Posterior vena cava (tissue), 2 donors: ENCODE data around the gene LGALS9. TPM values are rescaled to one million over a fixed set of nuclear protein-coding genes. Genes with fewer than 3 reads are reported as not detected.

Experiments
- DNase-seq: peaks from one replicate; pipeline ENCODE4 v3.0.0-alpha.2; 2020; ENCODE audit warnings: low spot score
- intact Hi-C, 2 donors: fragments of 100-400 bp; cut with DNase I; formaldehyde crosslinking; loops; one replicate each; pipeline versions ENCODE4 v1.14.1 to v1.14.2; 2022 to 2023
- total RNA-seq, 2 donors: library from RNA; stranded (reverse); fragmentation: NEBNext Ultra II Directional; extraction: Animal tissue kit (Norgen Biotek cat#: 25700); gene quantifications; one replicate each; pipeline ENCODE4 v1.2.1, GENCODE V29; 2021
- donor health status: DM: yes; HTN: yes; CAD: no.
- donor health status: DM: yes; HTN: yes; CAD: no.

Gene LGALS9
- total RNA-seq, 2 donors from 2014 or later, result 53.9 to 56.9 TPM

DNA sequence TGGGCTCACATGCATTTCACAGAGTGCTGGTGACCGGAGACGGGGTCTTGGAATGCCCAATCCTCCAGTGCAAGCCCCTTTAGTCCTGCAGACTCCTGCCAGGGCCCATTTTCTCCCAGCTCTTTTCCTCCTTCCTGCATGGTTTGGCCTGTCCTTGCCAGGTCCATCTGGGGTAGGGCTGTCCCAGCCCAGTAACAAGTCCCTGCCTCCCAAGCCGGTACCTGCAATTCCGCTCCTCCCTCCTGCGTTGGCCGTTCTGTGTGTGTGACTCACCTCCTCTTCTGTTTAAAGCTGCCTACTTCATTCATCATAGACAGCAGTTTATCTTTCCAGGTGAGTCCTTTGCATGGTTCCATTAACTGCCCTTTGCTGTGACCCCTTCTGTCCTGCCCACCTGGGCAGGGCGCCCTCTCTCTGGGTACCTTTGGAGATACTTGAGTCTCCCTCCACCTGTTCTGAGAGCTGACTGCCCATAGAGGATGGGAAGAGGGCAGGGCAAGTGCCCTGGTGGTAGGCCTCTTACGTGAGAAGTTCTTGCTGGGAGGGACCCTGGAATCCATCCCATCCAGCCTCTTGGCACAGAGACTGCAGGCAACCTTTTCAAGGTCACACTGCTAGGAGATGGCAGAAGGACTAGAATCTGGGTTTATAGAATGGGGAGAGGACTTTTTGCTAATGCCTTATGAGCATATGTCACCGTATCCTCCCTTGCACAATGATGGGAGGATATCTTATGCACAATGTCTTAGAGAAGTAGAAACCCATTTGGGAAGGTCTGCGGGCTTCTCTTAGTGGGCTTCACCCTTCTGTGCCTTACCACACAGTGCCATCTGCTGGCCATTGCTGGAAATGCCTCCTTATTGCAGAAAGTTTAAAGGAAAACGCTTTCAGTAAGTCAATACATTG is 29.7 kb upstream of the LGALS9 start:
- DNase-seq, result peak; percentile 88
- intact Hi-C loops, result loop anchor here (5.0 kb wide), 4 partner anchors 51 to 364 kb away; no protein-coding TSS in a partner anchor

DNA sequence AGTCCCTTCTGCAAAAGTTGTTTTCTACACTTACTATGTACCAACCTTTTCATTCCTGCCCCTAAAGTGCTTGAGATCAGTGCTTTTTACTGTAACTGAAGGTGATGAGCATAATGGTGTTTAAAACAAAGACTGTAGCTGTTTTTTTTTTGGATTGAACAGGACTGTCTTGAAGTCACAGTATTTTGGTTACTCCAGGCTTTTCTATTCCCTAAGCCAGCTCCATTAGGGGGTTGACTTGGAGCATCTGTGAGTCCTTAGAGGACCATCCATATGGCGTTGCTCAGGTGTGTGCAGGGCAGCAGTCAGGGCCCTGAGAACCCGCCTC is 29.0 kb upstream of the LGALS9 start:
- intact Hi-C loops, result loop anchor here (5.0 kb wide), 4 partner anchors 50 to 365 kb away; no protein-coding TSS in a partner anchor
- DNase-seq, result no peak

DNA sequence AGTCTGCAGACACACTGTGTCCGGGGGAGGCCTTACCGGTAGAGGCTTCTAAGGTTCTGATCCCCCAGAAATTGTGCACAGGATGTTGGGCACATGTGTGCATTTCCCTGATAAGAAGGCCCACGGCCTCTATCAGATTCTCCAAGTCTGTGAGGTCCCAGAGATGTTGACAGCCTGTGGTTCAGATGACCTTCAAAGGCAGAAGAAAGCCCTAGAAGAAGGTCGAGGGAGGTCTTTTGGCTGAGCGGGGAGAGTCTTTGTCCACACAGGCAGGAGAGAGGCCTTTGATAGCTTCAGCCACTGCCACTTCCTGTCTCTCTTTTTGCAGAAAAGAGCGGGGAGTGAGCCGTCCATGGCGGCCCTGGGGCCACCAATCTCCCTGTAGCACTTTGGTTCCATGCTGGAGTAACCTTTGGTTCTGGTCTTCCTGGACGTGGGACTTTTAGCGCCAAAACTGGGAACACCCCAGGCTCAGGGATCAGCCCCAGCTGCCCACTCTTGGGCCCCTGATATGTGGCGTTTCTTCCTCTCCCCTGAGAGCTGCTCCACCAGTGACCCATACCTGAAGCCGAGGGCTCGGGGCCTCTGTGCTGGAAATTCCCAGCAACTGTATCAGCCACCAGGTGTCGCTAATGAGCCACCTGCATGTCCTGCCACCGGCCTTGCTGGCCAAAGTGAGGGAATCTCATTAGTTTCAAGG is 28.1 kb upstream of the LGALS9 start:
- intact Hi-C loops, result loop anchor here (1.0 to 5.0 kb wide), 5 partner anchors 44 to 366 kb away; no protein-coding TSS in a partner anchor
- peak; percentile 93 for DNase-seq

DNA sequence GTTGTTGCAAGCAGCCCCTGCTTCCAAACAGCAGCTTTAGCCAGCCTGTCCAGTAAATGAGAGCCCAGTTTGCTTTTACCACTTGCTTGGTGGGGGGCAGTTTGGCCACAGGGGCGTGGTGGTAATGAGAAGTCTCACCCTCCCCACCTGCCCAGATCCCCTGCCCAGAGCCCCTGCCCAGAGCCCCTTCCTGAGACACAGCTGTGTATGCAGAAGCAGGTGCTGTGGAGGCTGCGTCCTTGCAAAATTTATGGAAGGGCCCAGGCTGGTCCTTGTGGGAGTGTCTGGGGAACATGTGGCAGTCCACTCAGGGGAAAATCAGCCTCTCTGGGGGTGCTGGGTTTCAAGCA is 27.6 kb upstream of the LGALS9 start:
- intact Hi-C loops, result loop anchor here (1.0 to 5.0 kb wide), 5 partner anchors 44 to 366 kb away; no protein-coding TSS in a partner anchor
- DNase-seq, result no peak

DNA sequence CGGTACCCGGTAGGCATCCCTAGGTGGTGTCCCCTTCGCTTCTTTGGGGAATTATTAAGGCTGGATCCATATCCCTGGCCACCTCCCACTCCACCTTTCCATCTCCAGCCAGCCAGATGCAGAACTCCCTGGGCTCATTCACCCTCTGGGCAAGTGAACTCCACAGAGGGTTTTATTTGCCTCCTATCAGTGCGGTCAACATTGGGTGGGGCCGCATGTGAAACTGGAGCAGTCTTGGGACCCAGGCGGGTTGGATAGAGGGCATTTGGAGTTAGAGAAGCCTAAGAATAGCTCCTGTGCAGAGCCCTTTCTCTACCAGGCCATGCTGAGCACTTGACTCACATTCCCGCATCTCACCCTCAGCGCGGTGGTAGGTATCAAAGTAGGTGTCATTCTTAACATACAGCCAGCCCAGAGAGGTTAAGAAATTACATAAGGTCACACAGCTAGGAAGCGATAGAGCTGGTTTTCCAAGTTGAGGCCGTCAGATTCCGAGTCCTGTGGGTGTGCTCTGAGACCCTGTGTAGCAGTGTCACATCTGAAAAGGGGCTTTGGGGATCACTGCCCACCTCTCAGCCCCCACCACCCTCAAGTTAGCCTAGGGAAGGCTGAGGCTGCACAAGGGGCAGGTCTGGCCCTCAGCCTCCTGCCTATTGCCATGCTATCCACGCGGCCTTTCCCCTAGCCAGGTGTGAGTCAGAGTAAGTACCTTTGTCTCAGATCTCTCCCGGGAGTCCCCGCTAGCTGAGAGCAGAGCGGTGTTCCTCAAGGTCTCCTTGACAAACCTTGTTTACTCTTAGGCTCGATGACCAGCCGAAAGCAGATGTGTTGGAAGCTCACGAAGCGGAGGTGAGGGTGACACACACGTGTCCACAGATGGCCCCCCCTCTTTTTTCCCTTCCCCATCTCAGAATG is 26.9 kb upstream of the LGALS9 start:
- DNase-seq, result no peak
- intact Hi-C loops, result loop anchor here (1.0 to 5.0 kb wide), 5 partner anchors 43 to 367 kb away; no protein-coding TSS in a partner anchor

DNA sequence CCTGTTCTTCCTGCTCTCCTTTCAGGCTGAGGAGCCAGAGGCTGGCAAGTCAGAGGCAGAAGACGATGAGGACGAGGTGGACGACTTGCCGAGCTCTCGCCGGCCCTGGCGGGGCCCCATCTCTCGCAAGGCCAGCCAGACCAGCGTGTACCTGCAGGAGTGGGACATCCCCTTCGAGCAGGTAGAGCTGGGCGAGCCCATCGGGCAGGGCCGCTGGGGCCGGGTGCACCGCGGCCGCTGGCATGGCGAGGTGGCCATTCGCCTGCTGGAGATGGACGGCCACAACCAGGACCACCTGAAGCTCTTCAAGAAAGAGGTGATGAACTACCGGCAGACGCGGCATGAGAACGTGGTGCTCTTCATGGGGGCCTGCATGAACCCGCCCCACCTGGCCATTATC is 25.6 kb upstream of the LGALS9 start:
- intact Hi-C loops, result no loop called here
- no peak for DNase-seq

DNA sequence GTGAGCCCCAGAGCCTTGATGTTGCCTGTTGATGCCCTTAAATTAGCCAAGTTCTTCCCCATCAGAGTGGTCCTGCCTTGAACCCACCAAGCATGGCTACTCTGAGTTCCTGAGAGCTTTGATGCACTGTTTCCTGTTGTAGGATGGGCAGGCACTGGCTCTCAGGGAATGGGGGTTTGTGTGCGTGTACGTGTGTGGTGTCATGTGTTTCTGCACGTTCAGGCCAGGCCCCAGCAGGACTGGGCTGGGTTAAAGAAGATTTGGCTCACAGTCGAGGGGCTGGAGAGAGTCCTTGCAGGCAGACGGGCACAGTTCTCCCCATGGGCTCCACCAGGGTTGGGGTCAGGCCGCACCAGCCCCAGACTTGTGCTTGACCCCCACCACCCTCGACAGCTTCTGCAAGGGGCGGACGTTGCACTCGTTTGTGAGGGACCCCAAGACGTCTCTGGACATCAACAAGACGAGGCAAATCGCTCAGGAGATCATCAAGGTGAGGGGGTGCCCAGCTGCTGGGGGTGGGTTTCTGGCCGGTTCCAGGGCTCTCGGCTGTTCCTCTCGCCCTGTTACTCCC is 23.4 kb upstream of the LGALS9 start:
- no peak for DNase-seq
- intact Hi-C loops, result no loop called here

DNA sequence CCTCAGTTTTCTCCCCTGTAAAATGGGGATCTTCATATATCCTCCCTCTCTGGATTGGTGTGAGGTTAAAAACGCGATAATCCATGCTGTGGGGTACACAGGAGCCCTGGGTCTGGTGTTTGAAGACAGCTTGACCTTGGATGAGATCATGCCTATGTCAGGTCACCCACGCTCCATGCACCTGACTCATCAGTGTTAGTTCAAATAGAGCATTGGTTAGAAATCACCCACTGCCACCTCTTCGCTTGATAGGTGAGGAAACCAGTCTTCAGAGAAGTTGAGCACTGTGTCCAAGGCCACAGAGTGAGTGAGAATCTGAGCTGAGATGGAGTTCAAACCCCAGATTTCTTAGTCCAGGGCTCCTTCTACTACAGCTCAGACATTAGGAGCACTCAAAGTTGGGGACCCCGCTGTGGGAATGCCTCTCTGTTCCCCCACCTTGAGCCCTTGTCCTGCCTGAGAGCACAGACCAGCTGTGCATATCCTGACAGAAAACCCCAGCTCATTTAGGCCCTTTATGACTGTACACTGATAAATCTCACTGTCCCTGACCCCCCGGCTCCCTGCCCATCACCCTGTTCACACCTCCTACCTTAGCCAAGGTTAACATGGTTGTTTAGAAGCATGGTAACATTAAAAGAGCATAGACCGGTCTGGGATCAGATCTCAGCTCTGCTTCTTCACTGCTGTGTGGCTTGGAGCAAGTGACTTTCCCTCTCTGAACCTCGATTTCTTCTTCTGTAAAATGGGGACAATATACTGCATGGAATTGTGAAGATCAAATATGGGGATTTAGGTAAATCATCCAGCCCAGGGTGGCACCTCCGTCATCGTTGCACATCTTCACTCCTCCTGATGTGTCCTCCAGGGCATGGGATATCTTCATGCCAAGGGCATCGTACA is 22.4 kb upstream of the LGALS9 start:
- intact Hi-C loops, result no loop called here
- no peak for DNase-seq

DNA sequence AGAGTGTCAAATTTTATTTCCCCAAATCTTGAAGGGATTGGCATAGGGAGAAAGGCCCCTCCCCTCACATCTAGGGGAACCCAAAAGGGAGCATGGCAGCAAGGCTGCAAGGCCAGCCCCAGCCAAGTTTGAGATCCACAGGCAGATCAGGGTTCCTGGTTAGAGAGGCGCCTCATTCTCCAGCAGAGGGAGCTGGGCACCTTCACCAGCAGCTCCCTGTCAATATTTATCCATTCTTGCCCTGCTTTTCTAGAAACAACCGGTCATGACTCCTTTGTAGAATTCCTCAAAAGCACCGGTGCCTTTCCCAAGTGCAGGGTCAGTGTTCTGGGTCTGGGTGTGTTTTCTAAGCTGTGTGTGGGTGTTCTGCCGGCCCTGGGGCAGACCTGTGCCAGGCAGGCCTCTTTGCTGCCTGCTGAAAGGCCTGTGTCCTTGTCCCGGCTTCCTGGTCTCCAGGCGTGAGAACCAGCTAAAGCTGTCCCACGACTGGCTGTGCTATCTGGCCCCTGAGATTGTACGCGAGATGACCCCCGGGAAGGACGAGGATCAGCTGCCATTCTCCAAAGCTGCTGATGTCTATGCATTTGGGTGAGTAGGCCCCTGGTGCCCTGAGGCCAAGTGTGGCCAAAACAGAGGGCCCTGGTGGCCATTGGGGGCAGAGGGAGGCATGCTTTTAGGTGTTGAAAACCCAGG is 21.2 kb upstream of the LGALS9 start:
- DNase-seq, result no peak
- intact Hi-C loops, result no loop called here

DNA sequence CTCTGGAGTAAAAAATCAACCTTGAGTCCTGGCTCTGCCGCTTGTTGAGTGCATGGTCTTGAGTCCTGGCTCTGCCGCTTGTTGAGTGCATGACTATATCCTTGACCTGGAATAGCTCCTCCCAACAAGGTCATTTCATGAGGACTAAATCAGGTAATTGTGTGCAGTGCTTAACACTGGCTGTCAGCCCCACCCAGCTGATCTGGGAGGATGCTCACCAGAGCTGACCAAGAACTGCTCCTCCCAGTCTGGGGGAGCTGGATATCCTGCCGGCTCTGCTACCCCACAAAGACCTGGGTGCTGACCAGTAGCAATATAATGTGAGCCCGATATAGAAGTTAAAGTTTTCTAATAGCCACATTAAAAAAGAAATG is 20.7 kb upstream of the LGALS9 start:
- intact Hi-C loops, result no loop called here
- no peak for DNase-seq

DNA sequence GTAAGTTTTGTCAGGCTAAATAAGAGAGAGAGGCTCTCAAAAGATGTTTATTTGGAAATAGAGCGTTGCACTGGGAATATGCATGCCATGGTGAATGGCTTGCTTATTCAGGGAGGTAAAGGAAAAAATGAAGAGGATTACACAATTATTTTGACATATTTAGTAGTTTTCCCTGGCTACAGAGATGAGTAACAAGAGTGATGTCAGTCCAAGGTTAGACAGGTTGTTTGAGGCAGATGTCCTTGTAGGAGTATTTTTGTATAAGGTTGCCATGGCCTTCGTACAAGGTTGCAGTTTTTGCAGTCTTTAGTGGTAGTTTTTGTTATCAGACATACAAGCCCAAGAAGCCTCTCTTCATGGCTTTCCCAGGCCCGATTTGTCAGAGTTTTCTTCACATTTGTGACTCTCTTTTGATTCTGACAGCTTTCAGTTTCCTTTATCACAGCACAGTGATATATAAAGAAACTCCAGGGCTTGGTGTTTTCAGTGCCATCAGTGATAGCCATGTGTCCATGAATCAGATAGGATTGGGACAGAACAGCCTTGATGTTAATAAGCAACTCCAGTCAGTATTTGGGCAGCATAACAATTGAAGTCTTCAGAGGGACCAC is 18.7 kb upstream of the LGALS9 start:
- intact Hi-C loops, result no loop called here
- DNase-seq, result no peak

DNA sequence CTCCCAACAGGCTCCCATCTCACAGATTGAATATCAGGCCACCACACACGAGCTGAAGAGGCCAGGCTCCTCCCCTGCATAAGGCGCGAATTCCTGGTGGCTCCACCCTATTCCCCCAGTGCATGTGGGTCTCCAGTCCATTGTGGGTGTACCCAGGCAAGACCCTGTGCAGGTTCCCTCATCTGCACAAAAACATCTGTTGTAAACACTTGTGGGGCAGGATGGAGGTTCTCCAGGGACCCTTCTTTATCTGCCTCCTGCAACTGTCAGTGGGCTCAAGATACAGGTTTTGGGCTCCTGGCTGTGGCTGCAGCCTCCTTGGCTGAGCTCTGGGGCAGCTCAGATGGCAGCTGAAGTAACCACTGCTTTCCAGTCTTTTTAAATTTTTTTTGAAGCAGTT is 17.6 kb upstream of the LGALS9 start:
- peak; percentile 19 for DNase-seq
- intact Hi-C loops, result no loop called here

DNA sequence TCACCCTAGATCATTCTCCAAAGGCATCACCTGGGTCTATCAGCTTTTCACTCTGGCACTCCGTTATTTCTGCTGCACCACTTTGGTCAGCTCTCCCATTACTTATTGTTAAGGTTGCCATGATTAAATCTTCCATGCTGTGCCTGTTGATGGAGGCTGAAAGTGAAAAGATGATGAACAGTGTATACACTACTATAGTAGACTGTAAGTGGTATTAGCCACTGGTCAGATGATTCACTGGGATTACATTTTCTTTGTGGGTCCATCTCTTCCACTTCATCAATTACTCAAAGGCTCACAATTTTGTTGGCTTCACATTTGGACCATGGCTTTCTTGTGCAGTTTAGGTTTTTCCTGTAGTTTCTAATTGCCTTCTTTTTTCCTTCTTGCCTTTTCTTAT is 15.9 kb upstream of the LGALS9 start:
- intact Hi-C loops, result no loop called here
- no peak for DNase-seq

DNA sequence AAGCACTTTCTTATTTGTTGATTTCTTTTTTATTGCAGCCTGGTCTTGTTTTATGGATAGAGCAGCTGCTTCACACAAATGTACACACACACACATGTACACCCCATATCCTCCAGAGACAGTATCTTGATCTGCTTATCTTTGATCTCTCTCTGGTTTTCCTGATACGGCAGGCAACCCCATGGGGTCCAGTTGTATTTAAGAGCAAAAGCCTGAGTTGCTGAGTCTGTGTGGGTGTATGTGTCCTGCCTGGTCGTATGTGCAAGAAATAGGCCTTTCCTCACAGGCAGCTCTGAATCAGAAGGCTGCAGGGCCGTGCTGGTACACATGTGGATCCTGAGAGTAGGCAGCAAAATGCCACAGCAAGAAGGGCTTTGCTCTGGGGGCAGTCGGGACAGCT is 14.6 kb upstream of the LGALS9 start:
- intact Hi-C loops, result no loop called here
- no peak for DNase-seq

DNA sequence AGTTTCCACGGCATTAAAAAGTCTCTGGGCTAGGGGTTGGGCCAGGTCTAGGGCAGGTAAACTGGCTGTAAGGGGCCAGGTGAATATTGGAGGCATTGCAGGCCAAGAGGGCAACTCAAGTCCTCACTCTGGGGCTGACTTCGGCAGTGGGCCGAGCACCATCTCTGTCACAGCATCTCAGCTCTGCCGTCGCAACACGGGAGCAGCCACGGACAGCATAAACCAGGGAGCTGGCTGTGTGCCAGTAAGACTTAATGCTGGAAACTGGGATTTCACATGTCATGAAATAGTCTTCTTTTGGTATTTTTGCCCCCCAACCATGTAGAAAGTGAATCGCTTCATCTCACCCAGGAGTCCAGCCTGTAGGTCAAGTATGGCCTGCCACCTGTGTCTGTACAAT is 12.6 kb upstream of the LGALS9 start:
- DNase-seq, result no peak
- intact Hi-C loops, result no loop called here

DNA sequence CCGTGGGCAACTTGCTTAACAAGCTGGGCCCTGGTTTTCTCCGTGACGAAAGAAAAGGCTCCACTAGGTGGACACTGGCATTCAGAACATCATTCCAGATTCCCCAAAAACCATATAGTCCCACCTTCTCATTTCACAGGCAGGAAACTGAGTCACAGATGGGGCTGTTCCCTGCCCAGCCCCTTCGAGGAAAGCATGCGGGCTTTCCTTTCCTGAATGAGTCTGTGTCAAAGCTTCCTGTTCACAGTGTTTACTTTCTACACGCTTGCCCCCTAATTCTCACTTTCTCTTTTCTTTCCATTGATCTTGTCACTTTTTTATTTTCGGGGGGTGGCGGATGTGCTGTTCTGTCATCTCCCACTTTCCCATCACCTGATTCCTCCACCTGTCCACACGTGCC is 10.3 kb upstream of the LGALS9 start:
- no peak for DNase-seq
- intact Hi-C loops, result no loop called here

DNA sequence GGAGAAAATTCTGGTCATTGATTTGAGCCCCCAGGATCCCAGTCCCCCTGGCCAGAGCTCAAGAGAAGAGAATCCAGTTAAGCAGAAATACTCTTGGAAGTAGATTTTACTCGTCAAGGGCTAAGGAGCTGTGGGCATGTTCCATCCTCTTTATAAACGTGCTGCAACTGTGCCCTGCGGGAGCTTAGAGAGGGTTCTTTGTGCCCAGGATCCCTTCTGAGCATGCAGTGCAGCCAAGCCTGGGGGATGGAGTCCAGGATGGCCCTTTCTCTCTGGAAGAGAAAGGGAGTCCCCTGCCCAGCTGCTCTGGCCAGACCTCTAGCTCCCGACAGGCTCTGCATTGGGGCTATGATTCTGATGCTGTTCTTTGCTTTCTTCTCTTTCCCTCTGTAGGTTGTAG is 9.5 kb upstream of the LGALS9 start:
- intact Hi-C loops, result no loop called here
- DNase-seq, result no peak
